HEK293 (cell line): ENCODE data around the gene NABP2.

Experiments
- KLF1 ChIP-seq: fragments of 450-650 bp; formaldehyde crosslinking; IDR thresholded peaks from 2 replicates; pipeline ENCODE4 v1.5.1; 2016; ENCODE audit warnings: missing biosample characterization, missing genetic modification characterization
- KLF16 ChIP-seq: fragments of 450-650 bp; formaldehyde crosslinking; IDR thresholded peaks from 2 replicates; pipeline ENCODE4 v1.5.1; 2017; ENCODE audit warnings: missing biosample characterization, missing genetic modification characterization
- SP7 ChIP-seq: fragments of 450-650 bp; formaldehyde crosslinking; IDR thresholded peaks from 2 replicates; pipeline ENCODE4 v1.5.1; 2016; ENCODE audit warnings: missing biosample characterization, missing genetic modification characterization
- ZBTB20 ChIP-seq: fragments of 450-650 bp; formaldehyde crosslinking; IDR thresholded peaks from 2 replicates; pipeline ENCODE4 v1.5.1; 2016; ENCODE audit warnings: missing biosample characterization, missing genetic modification characterization
- ZBTB7A ChIP-seq: fragments of 450-650 bp; formaldehyde crosslinking; IDR thresholded peaks from 2 replicates; pipeline ENCODE4 v1.5.1; 2016; ENCODE audit warnings: low read depth, missing biosample characterization, missing genetic modification characterization
- ZBTB8A ChIP-seq: fragments of 450-650 bp; formaldehyde crosslinking; IDR thresholded peaks from 2 replicates; pipeline ENCODE4 v1.5.1; 2016; ENCODE audit warnings: missing biosample characterization, missing genetic modification characterization
- ZFP37 ChIP-seq: fragments of 450-650 bp; formaldehyde crosslinking; IDR thresholded peaks from 2 replicates; pipeline ENCODE4 v1.5.1; 2016; ENCODE audit warnings: missing biosample characterization, missing genetic modification characterization
- ZNF112 ChIP-seq: fragments of 450-650 bp; formaldehyde crosslinking; IDR thresholded peaks from 2 replicates; pipeline ENCODE4 v1.5.0; 2017; ENCODE audit warnings: missing biosample characterization, missing genetic modification characterization
- ZNF121 ChIP-seq: fragments of 450-650 bp; formaldehyde crosslinking; IDR thresholded peaks from 2 replicates; pipeline ENCODE4 v1.5.1; 2016; ENCODE audit warnings: missing biosample characterization, missing genetic modification characterization
- ZNF133 ChIP-seq: fragments of 450-650 bp; formaldehyde crosslinking; IDR thresholded peaks from 2 replicates; pipeline ENCODE4 v1.5.1; 2016; ENCODE audit warnings: missing biosample characterization, missing genetic modification characterization
- ZNF157 ChIP-seq: fragments of 450-650 bp; formaldehyde crosslinking; IDR thresholded peaks from 2 replicates; pipeline ENCODE4 v1.5.1; 2016; ENCODE audit warnings: missing biosample characterization, missing genetic modification characterization
- ZNF169 ChIP-seq: fragments of 450-650 bp; formaldehyde crosslinking; IDR thresholded peaks from 2 replicates; pipeline ENCODE4 v1.5.1; 2016; ENCODE audit warnings: missing biosample characterization, missing genetic modification characterization
- ZNF239 ChIP-seq: fragments of 450-650 bp; formaldehyde crosslinking; IDR thresholded peaks from 2 replicates; pipeline ENCODE4 v1.5.1; 2016; ENCODE audit warnings: missing biosample characterization, missing genetic modification characterization
- ZNF335 ChIP-seq: fragments of 450-650 bp; formaldehyde crosslinking; conservative IDR thresholded peaks from 2 replicates; pipeline ENCODE4 v1.5.1; 2016; ENCODE audit warnings: missing biosample characterization, missing genetic modification characterization
- ZNF37A ChIP-seq: fragments of 450-650 bp; IDR thresholded peaks from 2 replicates; pipeline ENCODE4 v1.5.1; 2018; ENCODE audit warnings: missing biosample characterization, missing genetic modification characterization
- ZNF394 ChIP-seq: fragments of 450-650 bp; formaldehyde crosslinking; IDR thresholded peaks from 2 replicates; pipeline ENCODE4 v1.5.1; 2016; ENCODE audit warnings: missing biosample characterization, missing genetic modification characterization, mild to moderate bottlenecking, moderate library complexity, borderline replicate concordance
- ZNF561 ChIP-seq: fragments of 450-650 bp; IDR thresholded peaks from 2 replicates; pipeline ENCODE4 v1.5.1; 2018; ENCODE audit warnings: missing biosample characterization, missing genetic modification characterization, borderline replicate concordance
- ZNF660 ChIP-seq: fragments of 450-650 bp; IDR thresholded peaks from 2 replicates; pipeline ENCODE4 v1.5.1; 2018; ENCODE audit warnings: missing biosample characterization, mild to moderate bottlenecking, missing genetic modification characterization
- ZSCAN30 ChIP-seq: fragments of 450-650 bp; IDR thresholded peaks from 2 replicates; pipeline ENCODE4 v1.5.1; 2018; ENCODE audit warnings: missing biosample characterization, mild to moderate bottlenecking, missing genetic modification characterization, moderate library complexity
- ZXDB ChIP-seq: fragments of 450-650 bp; formaldehyde crosslinking; IDR thresholded peaks from 2 replicates; pipeline ENCODE4 v1.5.1; 2016; ENCODE audit warnings: missing biosample characterization, missing genetic modification characterization
- TF ChIP-seq, protein P1 (sequence below): sonication (generic); formaldehyde crosslinking; IDR thresholded peaks from 2 replicates; pipeline ENCODE4 v1.8.1; 2022; ENCODE audit warnings: mild to moderate bottlenecking, moderate library complexity, missing genetic modification reagents
- TF ChIP-seq, protein P2 (sequence below): fragments of 450-650 bp; formaldehyde crosslinking; IDR thresholded peaks from 2 replicates; pipeline ENCODE4 v1.5.1; 2016; ENCODE audit warnings: missing biosample characterization, missing genetic modification characterization
- TF ChIP-seq, protein P3 (sequence below): fragments of 450-650 bp; formaldehyde crosslinking; IDR thresholded peaks from 2 replicates; pipeline ENCODE4 v1.5.1; 2017; ENCODE audit warnings: missing biosample characterization, missing genetic modification characterization
- TF ChIP-seq, protein P4 (sequence below): fragments of 450-650 bp; formaldehyde crosslinking; IDR thresholded peaks from 2 replicates; pipeline ENCODE4 v1.5.1; 2016; ENCODE audit warnings: missing biosample characterization, missing genetic modification characterization
- TF ChIP-seq, protein P5 (sequence below): fragments of 450-650 bp; formaldehyde crosslinking; IDR thresholded peaks from 2 replicates; pipeline ENCODE4 v1.5.1; 2016; ENCODE audit warnings: missing biosample characterization, missing genetic modification characterization
- TF ChIP-seq, protein P6 (sequence below): fragments of 450-650 bp; formaldehyde crosslinking; IDR thresholded peaks from 2 replicates; pipeline ENCODE4 v1.5.1; 2016; ENCODE audit warnings: missing biosample characterization, missing genetic modification characterization, borderline replicate concordance
- TF ChIP-seq, protein P7 (sequence below): fragments of 450-650 bp; formaldehyde crosslinking; IDR thresholded peaks from 2 replicates; pipeline ENCODE4 v1.5.1; 2016; ENCODE audit warnings: missing biosample characterization, missing genetic modification characterization

Gene NABP2

DNA sequence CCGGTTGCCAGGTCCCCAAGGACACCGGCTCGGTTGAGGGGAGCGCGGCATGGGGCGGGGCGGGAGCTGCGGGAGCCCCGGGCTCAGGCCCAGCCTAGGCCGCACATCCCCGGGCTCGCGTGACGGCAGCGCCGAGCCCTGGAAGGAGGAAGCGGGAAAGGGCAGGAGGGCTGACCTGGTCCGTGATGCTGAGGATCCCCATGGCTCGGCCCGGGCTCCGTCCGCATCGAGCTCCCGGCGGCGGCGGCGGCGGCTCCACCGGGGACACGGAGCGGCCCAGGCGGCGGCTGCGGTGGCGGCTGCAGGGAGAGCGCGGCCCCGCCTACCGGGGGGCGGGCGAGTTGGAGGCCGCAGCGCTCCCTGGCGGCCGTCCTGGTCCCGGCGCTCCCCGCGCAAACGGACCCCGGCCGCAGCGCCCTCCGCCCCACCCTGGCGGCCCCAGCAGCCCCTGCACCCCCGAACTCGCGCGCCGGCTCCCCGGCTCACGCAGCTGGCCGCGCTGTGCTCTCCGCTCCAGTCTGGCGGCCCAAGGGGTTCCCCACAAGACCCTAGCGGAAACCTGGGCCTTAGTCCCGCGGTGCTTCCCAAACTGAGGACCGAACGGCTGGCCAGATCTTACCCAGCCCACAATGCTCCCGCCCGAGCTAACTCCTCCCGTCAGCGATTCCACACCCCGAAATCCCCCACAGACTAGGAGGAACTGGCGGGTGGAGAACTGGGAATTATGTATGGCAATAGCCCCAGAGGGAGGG, 34.1 kb downstream of the NABP2 start, which contains the start of gene ANKRD52 (continued):
- TF ChIP-seq, protein P1, sequence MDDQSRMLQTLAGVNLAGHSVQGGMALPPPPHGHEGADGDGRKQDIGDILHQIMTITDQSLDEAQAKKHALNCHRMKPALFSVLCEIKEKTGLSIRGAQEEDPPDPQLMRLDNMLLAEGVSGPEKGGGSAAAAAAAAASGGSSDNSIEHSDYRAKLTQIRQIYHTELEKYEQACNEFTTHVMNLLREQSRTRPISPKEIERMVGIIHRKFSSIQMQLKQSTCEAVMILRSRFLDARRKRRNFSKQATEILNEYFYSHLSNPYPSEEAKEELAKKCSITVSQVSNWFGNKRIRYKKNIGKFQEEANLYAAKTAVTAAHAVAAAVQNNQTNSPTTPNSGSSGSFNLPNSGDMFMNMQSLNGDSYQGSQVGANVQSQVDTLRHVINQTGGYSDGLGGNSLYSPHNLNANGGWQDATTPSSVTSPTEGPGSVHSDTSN (CRISPR knock-in tag) = no peak
- TF ChIP-seq ZNF239 (tag by site-specific recombination) = 0 out of 2 replicates have a peak, but pooled peaks have one; percentile 4
- TF ChIP-seq ZSCAN30 (tag by site-specific recombination) = peak; percentile 89
- peak; percentile 47; the same call in 1 of the 2 replicates for TF ChIP-seq ZBTB7A (tag by site-specific recombination)
- 0 out of 2 replicates have a peak, but pooled peaks have one; percentile 33 for TF ChIP-seq ZXDB
- peak; percentile 51 for TF ChIP-seq ZBTB8A
- peak; percentile 86 for TF ChIP-seq ZNF561 (tag by site-specific recombination)
- TF ChIP-seq ZNF169 = no peak
- TF ChIP-seq, protein P2, sequence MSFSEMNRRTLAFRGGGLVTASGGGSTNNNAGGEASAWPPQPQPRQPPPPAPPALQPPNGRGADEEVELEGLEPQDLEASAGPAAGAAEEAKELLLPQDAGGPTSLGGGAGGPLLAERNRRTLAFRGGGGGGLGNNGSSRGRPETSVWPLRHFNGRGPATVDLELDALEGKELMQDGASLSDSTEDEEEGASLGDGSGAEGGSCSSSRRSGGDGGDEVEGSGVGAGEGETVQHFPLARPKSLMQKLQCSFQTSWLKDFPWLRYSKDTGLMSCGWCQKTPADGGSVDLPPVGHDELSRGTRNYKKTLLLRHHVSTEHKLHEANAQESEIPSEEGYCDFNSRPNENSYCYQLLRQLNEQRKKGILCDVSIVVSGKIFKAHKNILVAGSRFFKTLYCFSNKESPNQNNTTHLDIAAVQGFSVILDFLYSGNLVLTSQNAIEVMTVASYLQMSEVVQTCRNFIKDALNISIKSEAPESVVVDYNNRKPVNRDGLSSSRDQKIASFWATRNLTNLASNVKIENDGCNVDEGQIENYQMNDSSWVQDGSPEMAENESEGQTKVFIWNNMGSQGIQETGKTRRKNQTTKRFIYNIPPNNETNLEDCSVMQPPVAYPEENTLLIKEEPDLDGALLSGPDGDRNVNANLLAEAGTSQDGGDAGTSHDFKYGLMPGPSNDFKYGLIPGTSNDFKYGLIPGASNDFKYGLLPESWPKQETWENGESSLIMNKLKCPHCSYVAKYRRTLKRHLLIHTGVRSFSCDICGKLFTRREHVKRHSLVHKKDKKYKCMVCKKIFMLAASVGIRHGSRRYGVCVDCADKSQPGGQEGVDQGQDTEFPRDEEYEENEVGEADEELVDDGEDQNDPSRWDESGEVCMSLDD (tag by site-specific recombination) = peak; percentile 64
- TF ChIP-seq ZNF121 = 0 out of 2 replicates have a peak, but pooled peaks have one; percentile 47
- TF ChIP-seq KLF16 (tag by site-specific recombination) = peak; percentile 87
- TF ChIP-seq SP7 (tag by site-specific recombination) = peak; percentile 40; the same call in 1 of the 2 replicates
- TF ChIP-seq, protein P3, sequence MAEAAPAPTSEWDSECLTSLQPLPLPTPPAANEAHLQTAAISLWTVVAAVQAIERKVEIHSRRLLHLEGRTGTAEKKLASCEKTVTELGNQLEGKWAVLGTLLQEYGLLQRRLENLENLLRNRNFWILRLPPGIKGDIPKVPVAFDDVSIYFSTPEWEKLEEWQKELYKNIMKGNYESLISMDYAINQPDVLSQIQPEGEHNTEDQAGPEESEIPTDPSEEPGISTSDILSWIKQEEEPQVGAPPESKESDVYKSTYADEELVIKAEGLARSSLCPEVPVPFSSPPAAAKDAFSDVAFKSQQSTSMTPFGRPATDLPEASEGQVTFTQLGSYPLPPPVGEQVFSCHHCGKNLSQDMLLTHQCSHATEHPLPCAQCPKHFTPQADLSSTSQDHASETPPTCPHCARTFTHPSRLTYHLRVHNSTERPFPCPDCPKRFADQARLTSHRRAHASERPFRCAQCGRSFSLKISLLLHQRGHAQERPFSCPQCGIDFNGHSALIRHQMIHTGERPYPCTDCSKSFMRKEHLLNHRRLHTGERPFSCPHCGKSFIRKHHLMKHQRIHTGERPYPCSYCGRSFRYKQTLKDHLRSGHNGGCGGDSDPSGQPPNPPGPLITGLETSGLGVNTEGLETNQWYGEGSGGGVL (tag by site-specific recombination) = peak; percentile 72
- TF ChIP-seq, protein P4, sequence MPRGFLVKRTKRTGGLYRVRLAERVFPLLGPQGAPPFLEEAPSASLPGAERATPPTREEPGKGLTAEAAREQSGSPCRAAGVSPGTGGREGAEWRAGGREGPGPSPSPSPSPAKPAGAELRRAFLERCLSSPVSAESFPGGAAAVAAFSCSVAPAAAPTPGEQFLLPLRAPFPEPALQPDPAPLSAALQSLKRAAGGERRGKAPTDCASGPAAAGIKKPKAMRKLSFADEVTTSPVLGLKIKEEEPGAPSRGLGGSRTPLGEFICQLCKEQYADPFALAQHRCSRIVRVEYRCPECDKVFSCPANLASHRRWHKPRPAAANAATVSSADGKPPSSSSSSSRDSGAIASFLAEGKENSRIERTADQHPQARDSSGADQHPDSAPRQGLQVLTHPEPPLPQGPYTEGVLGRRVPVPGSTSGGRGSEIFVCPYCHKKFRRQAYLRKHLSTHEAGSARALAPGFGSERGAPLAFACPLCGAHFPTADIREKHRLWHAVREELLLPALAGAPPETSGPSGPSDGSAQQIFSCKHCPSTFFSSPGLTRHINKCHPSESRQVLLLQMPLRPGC (tag by site-specific recombination) = 0 out of 2 replicates have a peak, but pooled peaks have one; percentile 32
- TF ChIP-seq, protein P5, sequence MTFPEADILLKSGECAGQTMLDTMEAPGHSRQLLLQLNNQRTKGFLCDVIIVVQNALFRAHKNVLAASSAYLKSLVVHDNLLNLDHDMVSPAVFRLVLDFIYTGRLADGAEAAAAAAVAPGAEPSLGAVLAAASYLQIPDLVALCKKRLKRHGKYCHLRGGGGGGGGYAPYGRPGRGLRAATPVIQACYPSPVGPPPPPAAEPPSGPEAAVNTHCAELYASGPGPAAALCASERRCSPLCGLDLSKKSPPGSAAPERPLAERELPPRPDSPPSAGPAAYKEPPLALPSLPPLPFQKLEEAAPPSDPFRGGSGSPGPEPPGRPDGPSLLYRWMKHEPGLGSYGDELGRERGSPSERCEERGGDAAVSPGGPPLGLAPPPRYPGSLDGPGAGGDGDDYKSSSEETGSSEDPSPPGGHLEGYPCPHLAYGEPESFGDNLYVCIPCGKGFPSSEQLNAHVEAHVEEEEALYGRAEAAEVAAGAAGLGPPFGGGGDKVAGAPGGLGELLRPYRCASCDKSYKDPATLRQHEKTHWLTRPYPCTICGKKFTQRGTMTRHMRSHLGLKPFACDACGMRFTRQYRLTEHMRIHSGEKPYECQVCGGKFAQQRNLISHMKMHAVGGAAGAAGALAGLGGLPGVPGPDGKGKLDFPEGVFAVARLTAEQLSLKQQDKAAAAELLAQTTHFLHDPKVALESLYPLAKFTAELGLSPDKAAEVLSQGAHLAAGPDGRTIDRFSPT (tag by site-specific recombination) = no peak
- no peak for TF ChIP-seq ZNF157 (tag by site-specific recombination)
- no peak for TF ChIP-seq ZNF394
- TF ChIP-seq ZNF660 (tag by site-specific recombination) = peak; percentile 93
- TF ChIP-seq, protein P6, sequence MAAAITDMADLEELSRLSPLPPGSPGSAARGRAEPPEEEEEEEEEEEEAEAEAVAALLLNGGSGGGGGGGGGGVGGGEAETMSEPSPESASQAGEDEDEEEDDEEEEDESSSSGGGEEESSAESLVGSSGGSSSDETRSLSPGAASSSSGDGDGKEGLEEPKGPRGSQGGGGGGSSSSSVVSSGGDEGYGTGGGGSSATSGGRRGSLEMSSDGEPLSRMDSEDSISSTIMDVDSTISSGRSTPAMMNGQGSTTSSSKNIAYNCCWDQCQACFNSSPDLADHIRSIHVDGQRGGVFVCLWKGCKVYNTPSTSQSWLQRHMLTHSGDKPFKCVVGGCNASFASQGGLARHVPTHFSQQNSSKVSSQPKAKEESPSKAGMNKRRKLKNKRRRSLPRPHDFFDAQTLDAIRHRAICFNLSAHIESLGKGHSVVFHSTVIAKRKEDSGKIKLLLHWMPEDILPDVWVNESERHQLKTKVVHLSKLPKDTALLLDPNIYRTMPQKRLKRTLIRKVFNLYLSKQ (tag by site-specific recombination) = no peak
- TF ChIP-seq, protein P7, sequence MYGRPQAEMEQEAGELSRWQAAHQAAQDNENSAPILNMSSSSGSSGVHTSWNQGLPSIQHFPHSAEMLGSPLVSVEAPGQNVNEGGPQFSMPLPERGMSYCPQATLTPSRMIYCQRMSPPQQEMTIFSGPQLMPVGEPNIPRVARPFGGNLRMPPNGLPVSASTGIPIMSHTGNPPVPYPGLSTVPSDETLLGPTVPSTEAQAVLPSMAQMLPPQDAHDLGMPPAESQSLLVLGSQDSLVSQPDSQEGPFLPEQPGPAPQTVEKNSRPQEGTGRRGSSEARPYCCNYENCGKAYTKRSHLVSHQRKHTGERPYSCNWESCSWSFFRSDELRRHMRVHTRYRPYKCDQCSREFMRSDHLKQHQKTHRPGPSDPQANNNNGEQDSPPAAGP (tag by site-specific recombination) = 0 out of 2 replicates have a peak, but pooled peaks have one; percentile 20
- no peak for TF ChIP-seq KLF1 (tag by site-specific recombination)
- 0 out of 2 replicates have a peak, but pooled peaks have one; percentile 3 for TF ChIP-seq ZNF37A
- TF ChIP-seq ZNF112 (tag by site-specific recombination) = no peak
- peak; percentile 73 for TF ChIP-seq ZNF335 (tag by site-specific recombination)
- peak; percentile 39; the same call in 1 of the 2 replicates for TF ChIP-seq ZNF133
- peak; percentile 81 for TF ChIP-seq ZBTB20 (tag by site-specific recombination)
- TF ChIP-seq ZFP37 = peak; percentile 44; the same call in 1 of the 2 replicates
